ENCODE results near the gene SMIM31. TPM values are rescaled to one million over a fixed set of nuclear protein-coding genes. Genes with fewer than 3 reads are reported as not detected.

The SMIM31 gene
- total RNA-seq, 3 donors from 2014 or later = not detected

DNA sequence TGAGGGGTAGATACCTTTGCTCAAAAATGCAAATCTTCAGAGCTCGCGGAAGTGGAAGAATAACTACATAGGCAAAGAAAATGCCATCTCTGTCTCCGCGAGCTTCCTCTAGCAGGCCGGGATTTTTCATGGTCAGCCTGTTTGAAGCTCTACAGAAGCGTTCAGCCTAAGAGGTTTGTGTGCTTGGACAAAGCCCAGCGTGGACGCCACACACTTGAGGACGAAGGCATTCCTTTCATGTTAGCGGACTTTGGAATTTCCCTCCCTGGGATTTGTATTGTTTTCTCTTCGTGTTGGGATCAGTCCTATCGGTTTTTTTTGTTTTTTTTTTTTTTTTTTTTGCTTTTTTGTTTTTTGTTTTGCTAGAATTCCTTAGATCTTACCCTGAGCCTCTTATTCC is 53.7 kb downstream of the SMIM31 start:
- H3K4me3 Mint-ChIP-seq = no peak overlapping the region
- no peak for DNase-seq
- H3K27me3 Mint-ChIP-seq (ENCODE audit: low read depth) = no peaks in the 10 kb centered on the region
- no peak for ATAC-seq
- no peaks in the 10 kb centered on the region for H3K4me1 Mint-ChIP-seq (ENCODE audit: low read depth)
- no peaks in the 10 kb centered on the region for H3K36me3 Mint-ChIP-seq (ENCODE audit: insufficient read depth)
- no peaks in the 10 kb centered on the region for H3K9me3 Mint-ChIP-seq

DNA sequence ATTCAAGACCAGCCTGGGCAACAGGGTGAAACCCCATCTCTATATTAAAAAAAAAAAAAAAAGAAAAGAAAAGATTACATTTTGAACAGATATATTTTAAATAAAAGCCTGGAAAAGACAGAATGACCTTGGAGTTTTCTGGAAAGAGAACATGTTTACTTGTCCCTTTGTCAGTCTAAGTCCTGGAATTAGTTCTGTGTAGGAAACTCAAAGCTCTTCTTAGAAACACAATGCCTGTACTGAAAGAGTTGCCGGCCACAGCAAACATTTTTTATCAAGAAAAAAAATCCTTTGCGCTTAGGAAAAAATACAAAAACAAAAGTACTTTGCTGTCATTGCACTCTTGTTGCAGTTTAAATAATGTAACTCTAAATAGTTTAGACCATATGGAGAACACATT is 59.6 kb downstream of the SMIM31 start:
- H3K9me3 Mint-ChIP-seq = no peaks in the 10 kb centered on the region
- no peaks in the 10 kb centered on the region for H3K36me3 Mint-ChIP-seq (ENCODE audit: insufficient read depth)
- no peak for ATAC-seq
- H3K27me3 Mint-ChIP-seq (ENCODE audit: low read depth) = no peaks in the 10 kb centered on the region
- DNase-seq = no peak
- no peak overlapping the region for H3K4me3 Mint-ChIP-seq
- no peaks in the 10 kb centered on the region for H3K4me1 Mint-ChIP-seq (ENCODE audit: low read depth)

DNA sequence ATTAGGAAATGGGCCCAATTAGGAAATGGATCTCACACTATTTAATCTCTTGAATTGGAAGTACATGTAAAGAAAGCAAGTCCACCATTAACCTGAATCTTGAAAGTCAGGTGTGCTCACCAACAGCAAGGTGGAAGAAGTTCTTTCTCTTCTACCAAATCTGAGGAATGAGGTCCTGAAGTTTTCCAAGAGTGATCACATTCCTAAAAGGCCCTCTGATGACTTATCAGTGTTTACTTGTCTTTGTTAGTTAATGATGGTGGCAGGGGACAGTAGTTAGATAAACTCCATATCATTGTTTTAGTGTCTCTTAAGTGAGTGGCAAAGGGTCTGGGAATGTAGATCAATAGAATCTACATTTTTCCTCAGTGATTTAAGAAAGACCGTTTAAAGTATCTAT is 61.8 kb downstream of the SMIM31 start:
- Mint-ChIP-seq H3K4me3 (no peak overlapping the region), H3K27me3 (ENCODE audit: low read depth) (no peaks in the 10 kb centered on the region)

DNA sequence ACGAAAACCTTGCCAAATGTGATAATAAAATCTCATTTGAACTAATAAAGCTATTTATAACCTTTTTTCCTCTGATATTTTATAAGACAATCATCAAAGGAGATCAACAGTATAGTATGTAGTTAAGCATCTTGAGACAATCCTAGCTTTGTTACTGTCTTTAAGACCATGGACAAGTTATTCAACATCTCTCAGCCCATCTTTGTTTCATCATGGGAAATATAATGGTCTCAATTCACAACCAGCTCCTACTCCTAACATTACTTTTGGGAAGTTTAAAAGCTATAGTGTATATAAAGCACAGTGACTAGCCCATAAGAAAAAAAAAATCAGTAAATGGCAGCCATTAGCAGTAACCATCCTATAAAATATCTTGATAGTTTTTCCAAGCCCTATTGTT is 65.4 kb downstream of the SMIM31 start:
- Mint-ChIP-seq H3K4me3 (no peak overlapping the region), H3K36me3 (ENCODE audit: insufficient read depth) (no peaks in the 10 kb centered on the region), H3K9me3 (no peaks in the 10 kb centered on the region), H3K4me1 (ENCODE audit: low read depth) (no peaks in the 10 kb centered on the region), H3K27me3 (ENCODE audit: low read depth) (peaks cover 11% of the 10 kb centered on the region)
- no peak for DNase-seq
- ATAC-seq = no peak

More for the DNA sequence above, 61.8 kb downstream of the SMIM31 start:
- no peaks in the 10 kb centered on the region for H3K9me3 Mint-ChIP-seq
- H3K36me3 Mint-ChIP-seq (ENCODE audit: insufficient read depth) = no peaks in the 10 kb centered on the region
- H3K4me1 Mint-ChIP-seq (ENCODE audit: low read depth) = no peaks in the 10 kb centered on the region
- DNase-seq (no peak), ATAC-seq (no peak)

DNA sequence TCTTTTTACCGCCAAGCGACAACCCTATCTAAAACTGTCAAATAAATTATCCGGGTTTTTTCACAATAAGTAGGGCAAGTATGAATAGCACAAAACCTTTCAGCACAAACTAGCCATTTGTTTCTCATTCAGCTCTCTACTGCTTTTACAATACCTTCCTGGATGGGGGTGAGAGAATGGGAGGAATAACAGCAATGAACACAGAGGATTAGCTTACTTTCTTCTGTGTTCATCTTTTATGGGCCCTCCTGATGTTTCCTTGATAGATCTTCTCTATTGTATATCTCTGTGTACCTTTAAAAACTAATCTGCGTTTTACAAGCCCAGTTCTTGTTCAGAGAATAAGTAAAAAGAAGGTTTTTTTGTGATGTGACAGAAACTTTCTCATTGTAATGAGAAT is 67.8 kb downstream of the SMIM31 start:
- no peaks in the 10 kb centered on the region for H3K9me3 Mint-ChIP-seq
- H3K4me1 Mint-ChIP-seq (ENCODE audit: low read depth) = no peaks in the 10 kb centered on the region
- no peak for DNase-seq
- H3K36me3 Mint-ChIP-seq (ENCODE audit: insufficient read depth) = no peaks in the 10 kb centered on the region
- no peak overlapping the region for H3K4me3 Mint-ChIP-seq
- no peak for ATAC-seq
- peaks cover 11% of the 10 kb centered on the region for H3K27me3 Mint-ChIP-seq (ENCODE audit: low read depth)

DNA sequence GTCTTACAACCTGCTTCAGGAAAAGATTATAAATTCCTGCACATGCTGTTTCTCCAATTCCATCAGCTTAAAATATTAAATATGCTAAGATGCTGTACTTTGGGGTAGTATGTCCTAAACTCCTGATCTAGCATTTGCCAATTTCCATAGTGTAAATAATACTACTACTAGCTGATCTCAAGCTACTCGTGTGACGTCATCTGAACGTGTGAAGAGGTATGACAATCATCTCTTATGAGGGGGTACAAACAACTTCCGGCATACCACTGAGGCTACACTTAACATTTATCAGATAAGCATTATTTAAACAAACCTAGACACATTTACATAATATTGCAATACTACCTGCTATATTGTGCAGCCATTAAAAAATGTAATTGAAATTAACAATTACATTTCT is 70.7 kb downstream of the SMIM31 start:
- Mint-ChIP-seq H3K4me3 (no peak overlapping the region), H3K4me1 (ENCODE audit: low read depth) (no peaks in the 10 kb centered on the region), H3K36me3 (ENCODE audit: insufficient read depth) (no peaks in the 10 kb centered on the region), H3K9me3 (no peaks in the 10 kb centered on the region), H3K27me3 (ENCODE audit: low read depth) (peaks cover 11% of the 10 kb centered on the region)
- no peak for ATAC-seq
- DNase-seq = no peak

DNA sequence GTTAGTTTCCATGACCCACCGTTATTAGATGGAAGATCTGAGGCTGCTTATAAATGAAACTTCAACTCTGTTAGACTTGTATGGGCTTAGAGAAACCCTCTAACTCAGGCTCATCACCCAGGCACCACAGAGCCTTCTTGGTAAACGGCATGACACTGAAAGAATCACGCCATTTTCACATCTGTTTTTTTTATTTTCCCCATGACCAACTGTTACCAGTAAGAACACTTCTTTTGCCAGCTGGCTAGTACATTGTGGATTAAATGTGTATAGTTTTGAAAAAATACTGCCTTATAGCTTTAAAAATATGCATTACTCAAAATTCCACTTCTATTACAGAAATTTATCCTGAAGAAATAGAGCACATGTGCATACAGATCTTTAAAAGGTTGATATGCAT is 75.0 kb downstream of the SMIM31 start:
- DNase-seq = no peak
- no peak for ATAC-seq
- Mint-ChIP-seq H3K27me3 (ENCODE audit: low read depth) (no peaks in the 10 kb centered on the region), H3K9me3 (no peaks in the 10 kb centered on the region), H3K4me1 (ENCODE audit: low read depth) (no peaks in the 10 kb centered on the region), H3K36me3 (ENCODE audit: insufficient read depth) (no peaks in the 10 kb centered on the region), H3K4me3 (no peak overlapping the region)

DNA sequence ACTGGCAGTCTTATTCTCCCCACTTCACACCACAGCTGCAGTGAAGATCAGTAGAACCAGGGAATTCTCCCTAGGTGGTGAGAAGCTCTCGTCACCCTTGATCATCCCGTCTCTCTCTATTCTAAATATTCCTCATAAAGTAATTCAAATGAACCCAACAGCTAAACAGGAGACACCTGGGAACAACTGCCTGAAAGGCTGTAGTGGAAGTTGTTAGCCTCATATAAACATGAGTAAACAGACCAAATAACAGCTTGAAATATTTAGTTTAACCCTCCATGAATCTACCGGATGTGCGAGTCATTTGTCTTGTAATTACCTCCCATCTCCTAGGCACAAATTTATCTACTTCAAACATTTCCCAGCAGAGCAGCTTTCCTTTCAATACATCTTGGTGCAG is 92.6 kb downstream of the SMIM31 start:
- ATAC-seq (no peak), DNase-seq (no peak)
- H3K4me3 Mint-ChIP-seq = no peak overlapping the region
- H3K27me3 Mint-ChIP-seq (ENCODE audit: low read depth) = no peaks in the 10 kb centered on the region
- peaks cover 2% of the 10 kb centered on the region for H3K9me3 Mint-ChIP-seq
- H3K4me1 Mint-ChIP-seq (ENCODE audit: low read depth) = no peaks in the 10 kb centered on the region
- no peaks in the 10 kb centered on the region for H3K36me3 Mint-ChIP-seq (ENCODE audit: insufficient read depth)

DNA sequence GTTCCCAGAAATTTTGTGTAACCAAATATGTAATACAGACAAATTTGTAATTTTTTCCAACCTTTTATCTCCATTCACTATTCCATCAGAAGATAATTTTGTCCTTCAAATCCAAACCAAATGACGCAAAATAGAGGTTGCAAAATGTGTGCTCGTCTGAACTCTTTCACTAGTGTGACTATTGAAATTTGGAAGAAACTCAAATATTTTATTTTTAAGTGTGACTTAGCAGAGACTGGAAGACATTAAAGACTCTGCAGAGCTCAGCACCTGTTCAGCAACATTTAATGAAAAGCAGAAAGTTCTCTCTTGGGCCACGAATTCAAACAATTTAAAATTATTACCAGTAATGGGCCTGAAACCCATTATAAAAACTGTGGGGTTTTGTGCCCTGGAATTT is 93.1 kb downstream of the SMIM31 start:
- ATAC-seq = no peak
- Mint-ChIP-seq H3K9me3 (peaks cover 3% of the 10 kb centered on the region), H3K4me1 (ENCODE audit: low read depth) (no peaks in the 10 kb centered on the region), H3K4me3 (no peak overlapping the region), H3K36me3 (ENCODE audit: insufficient read depth) (no peaks in the 10 kb centered on the region), H3K27me3 (ENCODE audit: low read depth) (no peaks in the 10 kb centered on the region)
- DNase-seq = no peak

DNA sequence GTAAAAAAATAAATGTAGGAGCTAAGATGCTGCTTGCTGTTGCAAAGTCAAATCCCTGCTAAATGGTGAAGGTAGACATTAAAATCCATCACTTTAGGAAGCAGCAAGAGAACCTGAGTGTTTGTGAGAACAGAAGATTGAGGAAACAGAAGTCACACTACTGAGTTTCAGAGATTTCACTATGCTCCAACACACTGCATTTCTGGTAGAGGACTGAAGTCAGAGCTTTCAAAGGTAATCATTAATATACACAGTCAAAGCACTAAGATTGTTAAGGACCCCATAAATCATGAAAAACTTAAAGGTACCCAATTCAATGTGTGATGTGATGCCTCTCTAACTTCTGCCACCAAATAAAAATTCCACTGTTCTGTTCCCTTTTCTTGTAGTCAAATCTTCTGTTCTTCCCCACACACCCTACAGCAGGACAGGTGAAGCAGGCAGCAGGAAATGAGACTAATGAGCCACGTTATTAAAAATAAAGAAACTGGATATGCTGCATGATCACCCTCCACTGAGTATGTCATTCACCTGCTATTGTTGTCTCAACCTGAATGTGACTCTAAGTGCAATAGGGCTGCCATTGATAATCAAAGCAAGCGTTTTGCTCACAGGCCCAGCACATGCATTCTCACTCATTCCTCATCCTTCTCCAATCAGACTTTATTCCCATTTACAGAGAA is 94.2 kb downstream of the SMIM31 start:
- H3K4me3 Mint-ChIP-seq = no peak overlapping the region
- H3K36me3 Mint-ChIP-seq (ENCODE audit: insufficient read depth) = no peaks in the 10 kb centered on the region
- H3K9me3 Mint-ChIP-seq = peaks cover 3% of the 10 kb centered on the region
- H3K4me1 Mint-ChIP-seq (ENCODE audit: low read depth) = no peaks in the 10 kb centered on the region
- DNase-seq (no peak), ATAC-seq (no peak)
- H3K27me3 Mint-ChIP-seq (ENCODE audit: low read depth) = no peaks in the 10 kb centered on the region

Other genes starting within 250 kb of the SMIM31 start
- gene APELA, start 123.0 kb downstream of the SMIM31 start, total RNA-seq = not detected
- 1 to 10 TPM; 1.1 to 2.3 (median 1.2) TPM for gene TRIM61, start 223.5 kb downstream of the SMIM31 start, total RNA-seq

Data from activated T-cell treated with anti-CD3 and anti-CD28 coated beads, Interleukin-2, amount 50 U/mL, for 4 hours (primary cell).